Skeletal muscle tissue (tissue), 4 donors: Measurements from ENCODE around the gene PACRG. TPM values are rescaled to one million over a fixed set of nuclear protein-coding genes. Genes with fewer than 3 reads are reported as not detected.
A peak's percentile ranks its signal among the peaks of the same experiment; 100 is the strongest.
"Not testable (repeated sequence)": the region's sequence is repeated elsewhere in the genome, so short reads cannot be mapped to it uniquely, and the experiment has no call there.

ENCODE experiments used
- H3K27ac ChIP-seq: one replicate; pipeline ENCODE4 v1.7.0; 2013; ENCODE audit warnings: mild to moderate bottlenecking, low read depth, low read length, inconsistent platforms
- H3K27me3 ChIP-seq, 3 donors: one replicate each; pipeline ENCODE4 v1.7.0; 2013; ENCODE audit warnings: low read length in 3 of 3; ENCODE audit not compliant: control insufficient read depth in 3 of 3, insufficient read depth in 3 of 3
- H3K36me3 ChIP-seq, 3 donors: one replicate each; pipeline ENCODE4 v1.7.0; 2013; ENCODE audit warnings: low read length in 3 of 3; ENCODE audit not compliant: control insufficient read depth in 3 of 3, insufficient read depth in 3 of 3
- H3K4me1 ChIP-seq, 3 donors: one replicate each; pipeline ENCODE4 v1.7.0; 2013; ENCODE audit warnings: low read length in 3 of 3, mild to moderate bottlenecking in 3 of 3; ENCODE audit not compliant: control insufficient read depth in 3 of 3, insufficient read depth in 3 of 3
- H3K4me3 ChIP-seq, 3 donors: one replicate each; pipeline ENCODE4 v1.7.0; 2013; ENCODE audit warnings: low read length in 3 of 3
- H3K9ac ChIP-seq, 3 donors: one replicate each; pipeline ENCODE4 v1.7.0; 2013; ENCODE audit warnings: low read length in 3 of 3, mild to moderate bottlenecking in 3 of 3, moderate library complexity in 2 of 3, low read depth in 1 of 3
- H3K9me3 ChIP-seq, 3 donors: one replicate each; pipeline ENCODE4 v1.7.0; 2013; ENCODE audit warnings: low read length in 3 of 3; ENCODE audit not compliant: control insufficient read depth in 3 of 3
- total RNA-seq: library from RNA; depleted of rRNA; stranded (reverse); fragments of >200 nt; gene quantifications from one replicate; pipeline ENCODE4 v1.2.3, GENCODE V29; 2014
- donor health status: Osteomylitis.

PACRG gene
- 1.0 TPM for total RNA-seq

GRCh38 chr6:162727322-162728182 is at the start of gene PACRG, which contains the start of gene PRKN:
PACRG (plus strand) TSS chr6:162727974.
PRKN (minus strand) TSS chr6:162727766.
- Histone ChIP-seq H3K4me3 (peak within 1 kb of the TSS; percentile 68 to 83 (median 82)), H3K36me3 (no peaks in the 10 kb centered on the region)

GRCh38 chr6:162678896-162679295 is 48.9 kb upstream of the PACRG start:
- H3K9me3 ChIP-seq, H3K9ac ChIP-seq, H3K4me1 ChIP-seq, H3K4me3 ChIP-seq, H3K27ac ChIP-seq, H3K27me3 ChIP-seq, H3K36me3 ChIP-seq: not testable (repeated sequence)

More at GRCh38 chr6:162727322-162728182, at the start of gene PACRG, which contains the start of gene PRKN:
- Histone ChIP-seq H3K9me3 (peaks cover 0 to 4% (median 0%) of the 10 kb centered on the region in 3 donors), H3K27me3 (no peaks in the 10 kb centered on the region), H3K4me1 (peaks cover 6 to 11% (median 10%) of the 10 kb centered on the region in 3 donors), H3K27ac (peak within 1 kb of the TSS; percentile 94), H3K9ac (peak within 1 kb of the TSS; percentile 88 to 91 (median 89))

- Histone ChIP-seq H3K9ac (no peak overlapping the region), H3K27me3 (no peaks in the 10 kb centered on the region)
Measured at GRCh38 chr6:162679681-162680080, 48.1 kb upstream of the PACRG start.

GRCh38 chr6:162680367-162680766 is 47.4 kb upstream of the PACRG start:
- no peaks in the 10 kb centered on the region for H3K36me3 ChIP-seq
- H3K4me1 ChIP-seq = no peaks in the 10 kb centered on the region

More at GRCh38 chr6:162679681-162680080, 48.1 kb upstream of the PACRG start:
- no peaks in the 10 kb centered on the region for H3K36me3 ChIP-seq
- no peaks in the 10 kb centered on the region for H3K4me1 ChIP-seq
- H3K4me3 ChIP-seq = no peak overlapping the region
- no peaks in the 10 kb centered on the region for H3K9me3 ChIP-seq
- H3K27ac ChIP-seq = no peak overlapping the region

GRCh38 chr6:162680871-162681270 is 46.9 kb upstream of the PACRG start:
- no peak overlapping the region for H3K27ac ChIP-seq
- H3K4me3 ChIP-seq = no peak overlapping the region
- no peaks in the 10 kb centered on the region for H3K4me1 ChIP-seq
- no peak overlapping the region for H3K9ac ChIP-seq
- no peaks in the 10 kb centered on the region for H3K9me3 ChIP-seq
- H3K36me3 ChIP-seq = no peaks in the 10 kb centered on the region
- H3K27me3 ChIP-seq = no peaks in the 10 kb centered on the region

More at GRCh38 chr6:162680367-162680766, 47.4 kb upstream of the PACRG start:
- Histone ChIP-seq H3K27ac (no peak overlapping the region), H3K4me3 (no peak overlapping the region), H3K9ac (no peak overlapping the region), H3K9me3 (no peaks in the 10 kb centered on the region), H3K27me3 (no peaks in the 10 kb centered on the region)

DNA sequence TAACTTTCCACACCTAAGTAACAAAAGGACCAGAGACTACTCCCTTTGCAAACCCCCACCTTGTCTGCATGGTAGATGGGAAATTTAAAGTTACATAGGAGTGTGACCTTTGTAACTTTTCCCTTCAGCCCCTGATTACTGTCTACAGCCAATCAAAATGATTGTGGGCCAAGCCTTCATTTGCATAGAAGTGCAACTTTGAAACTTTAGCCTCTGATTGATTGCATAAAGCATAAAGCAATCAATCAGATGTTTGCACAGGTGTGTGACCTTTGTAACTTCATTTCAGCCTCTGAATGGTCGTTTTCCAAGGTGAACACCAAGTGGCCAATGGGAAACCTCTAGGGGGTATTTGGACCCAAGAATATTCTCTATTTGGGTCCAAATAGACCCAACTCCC is 46.3 kb upstream of the PACRG start:
- Histone ChIP-seq H3K36me3 (no peaks in the 10 kb centered on the region), H3K4me3 (no peak overlapping the region), H3K9ac (no peak overlapping the region)

GRCh38 chr6:162683135-162683534 is 44.6 kb upstream of the PACRG start:
- Histone ChIP-seq H3K9me3 (no peaks in the 10 kb centered on the region), H3K27ac (no peak overlapping the region), H3K27me3 (no peaks in the 10 kb centered on the region), H3K4me1 (no peaks in the 10 kb centered on the region), H3K4me3 (no peak overlapping the region), H3K36me3 (no peaks in the 10 kb centered on the region), H3K9ac (no peak overlapping the region)

More for the DNA sequence above, 46.3 kb upstream of the PACRG start:
- H3K4me1 ChIP-seq = no peaks in the 10 kb centered on the region
- H3K27ac ChIP-seq = no peak overlapping the region
- no peaks in the 10 kb centered on the region for H3K9me3 ChIP-seq
- H3K27me3 ChIP-seq = no peaks in the 10 kb centered on the region

- H3K4me1 ChIP-seq = peaks cover 0 to 3% (median 2%) of the 10 kb centered on the region in 3 donors
- H3K27ac ChIP-seq = no peak overlapping the region
- H3K9ac ChIP-seq = no peak overlapping the region
- no peaks in the 10 kb centered on the region for H3K36me3 ChIP-seq
- no peak overlapping the region for H3K4me3 ChIP-seq
- no peaks in the 10 kb centered on the region for H3K9me3 ChIP-seq
- no peaks in the 10 kb centered on the region for H3K27me3 ChIP-seq
Measured at GRCh38 chr6:162684052-162684451, 43.7 kb upstream of the PACRG start.

GRCh38 chr6:162684961-162685360 is 42.8 kb upstream of the PACRG start:
- Histone ChIP-seq H3K27me3 (no peaks in the 10 kb centered on the region), H3K9ac (no peak overlapping the region), H3K4me1 (peaks cover 0 to 3% (median 2%) of the 10 kb centered on the region in 3 donors), H3K27ac (no peak overlapping the region), H3K36me3 (no peaks in the 10 kb centered on the region), H3K4me3 (no peak overlapping the region), H3K9me3 (no peaks in the 10 kb centered on the region)

- H3K4me1 ChIP-seq = peaks cover 0 to 7% (median 2%) of the 10 kb centered on the region in 3 donors
Measured at GRCh38 chr6:162685586-162685985, 42.2 kb upstream of the PACRG start.

More at GRCh38 chr6:162685586-162685985, 42.2 kb upstream of the PACRG start:
- Histone ChIP-seq H3K27ac (no peak overlapping the region), H3K4me3 (no peak overlapping the region), H3K27me3 (no peaks in the 10 kb centered on the region), H3K36me3 (no peaks in the 10 kb centered on the region), H3K9ac (no peak overlapping the region), H3K9me3 (no peaks in the 10 kb centered on the region)
